Posterior vena cava (tissue), 2 donors: ENCODE data around the gene SIAH1. TPM values are rescaled to one million over a fixed set of nuclear protein-coding genes. Genes with fewer than 3 reads are reported as not detected.
"Not testable (repeated sequence)": the region's sequence is repeated elsewhere in the genome, so short reads cannot be mapped to it uniquely, and the experiment has no call there.

ENCODE experiments used
- DNase-seq: peaks from one replicate; pipeline ENCODE4 v3.0.0-alpha.2; 2020; ENCODE audit warnings: low spot score
- intact Hi-C, 2 donors: fragments of 100-400 bp; cut with DNase I; formaldehyde crosslinking; loops; one replicate each; pipeline versions ENCODE4 v1.14.1 to v1.14.2; 2022 to 2023
- total RNA-seq, 2 donors: library from RNA; stranded (reverse); fragmentation: NEBNext Ultra II Directional; extraction: Animal tissue kit (Norgen Biotek cat#: 25700); gene quantifications; one replicate each; pipeline ENCODE4 v1.2.1, GENCODE V29; 2021
- donor health status: DM: yes; HTN: yes; CAD: no.
- donor health status: DM: yes; HTN: yes; CAD: no.

The SIAH1 gene
- total RNA-seq, 2 donors from 2014 or later = 25.6 to 27.0 TPM

GRCh38 chr16:48313905-48314304 lies 71.3 kb downstream of the SIAH1 start:
- intact Hi-C loops, DNase-seq: not testable (repeated sequence)

- no peak for DNase-seq
- intact Hi-C loops = no loop called here
These were observed 74.1 kb downstream of the SIAH1 start for GRCh38 chr16:48310908-48311641.

Other genes with a start within 250 kb of the SIAH1 start
- gene ABCC12, start 229.4 kb downstream of the SIAH1 start, total RNA-seq = not detected
- gene LONP2, start 141.1 kb downstream of the SIAH1 start, total RNA-seq = 10 to 100 TPM; 56.5 to 64.9 TPM
- not detected for gene ABCC11, start 137.9 kb downstream of the SIAH1 start, total RNA-seq
- 10 to 100 TPM; 22.4 to 22.7 TPM for gene N4BP1, start 224.8 kb upstream of the SIAH1 start, total RNA-seq